ENCODE measurements around the gene CRAMP1.

The CRAMP1 gene

GRCh38 chr16:1668612-1669319 lies 56.6 kb downstream of the CRAMP1 start:
- H3K4me3 ChIP-seq (replicated peaks; ENCODE audit: low read depth, low read length) = no peak overlapping the region
- no peak for DNase-seq (ENCODE audit: extremely low read depth, low read depth)
- TF ChIP-seq, protein P1, sequence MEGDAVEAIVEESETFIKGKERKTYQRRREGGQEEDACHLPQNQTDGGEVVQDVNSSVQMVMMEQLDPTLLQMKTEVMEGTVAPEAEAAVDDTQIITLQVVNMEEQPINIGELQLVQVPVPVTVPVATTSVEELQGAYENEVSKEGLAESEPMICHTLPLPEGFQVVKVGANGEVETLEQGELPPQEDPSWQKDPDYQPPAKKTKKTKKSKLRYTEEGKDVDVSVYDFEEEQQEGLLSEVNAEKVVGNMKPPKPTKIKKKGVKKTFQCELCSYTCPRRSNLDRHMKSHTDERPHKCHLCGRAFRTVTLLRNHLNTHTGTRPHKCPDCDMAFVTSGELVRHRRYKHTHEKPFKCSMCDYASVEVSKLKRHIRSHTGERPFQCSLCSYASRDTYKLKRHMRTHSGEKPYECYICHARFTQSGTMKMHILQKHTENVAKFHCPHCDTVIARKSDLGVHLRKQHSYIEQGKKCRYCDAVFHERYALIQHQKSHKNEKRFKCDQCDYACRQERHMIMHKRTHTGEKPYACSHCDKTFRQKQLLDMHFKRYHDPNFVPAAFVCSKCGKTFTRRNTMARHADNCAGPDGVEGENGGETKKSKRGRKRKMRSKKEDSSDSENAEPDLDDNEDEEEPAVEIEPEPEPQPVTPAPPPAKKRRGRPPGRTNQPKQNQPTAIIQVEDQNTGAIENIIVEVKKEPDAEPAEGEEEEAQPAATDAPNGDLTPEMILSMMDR (IDR thresholded peaks at IDR 0.05; ENCODE audit: low read depth, low read length, missing control alignments) = no peak

DNA sequence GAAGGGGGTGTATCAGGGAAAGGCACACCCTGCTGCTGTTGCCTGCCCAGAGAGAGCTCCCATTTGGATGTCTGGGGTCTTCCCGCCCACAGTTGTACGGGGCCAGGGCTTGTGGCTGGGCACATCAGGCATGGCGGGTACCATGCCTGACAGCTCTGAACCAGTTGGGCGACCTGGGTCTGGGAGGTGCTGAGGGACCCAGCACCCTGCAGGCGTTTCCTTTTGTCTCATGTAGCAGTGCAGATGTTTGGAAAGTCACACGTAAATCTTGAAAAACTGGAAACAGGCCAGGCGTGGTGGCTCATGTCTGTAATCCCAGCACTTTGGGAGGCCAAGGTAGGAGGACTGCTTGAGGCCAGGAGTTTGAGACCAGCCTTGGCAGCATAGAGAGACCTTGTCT lies 57.5 kb downstream of the CRAMP1 start:
- no peak overlapping the region for H3K4me3 ChIP-seq (replicated peaks; ENCODE audit: low read depth, low read length)
- no peak for DNase-seq (ENCODE audit: extremely low read depth, low read depth)
- TF ChIP-seq, protein P1 (IDR thresholded peaks at IDR 0.05; ENCODE audit: low read depth, low read length, missing control alignments) = no peak

DNA sequence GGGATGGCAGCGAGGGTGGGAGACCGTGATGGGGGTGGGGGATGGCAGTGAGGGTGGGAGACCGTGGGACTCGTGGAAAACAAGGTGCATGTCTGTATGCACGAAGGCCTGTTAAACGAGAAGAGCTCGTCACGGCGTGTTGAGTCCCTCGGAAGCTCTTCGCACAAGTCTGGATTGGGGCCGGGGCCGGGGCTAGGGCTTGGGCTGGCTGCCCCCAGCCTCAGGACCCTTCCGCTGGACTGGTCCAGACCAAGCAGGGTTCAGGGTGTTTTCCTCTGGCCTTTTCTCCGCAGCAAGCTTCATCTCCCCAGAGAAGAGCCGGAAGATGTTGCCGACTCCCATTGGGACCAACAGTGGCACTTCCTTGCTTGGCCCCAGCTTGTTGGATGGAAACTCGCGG lies 58.2 kb downstream of the CRAMP1 start:
- no peak for DNase-seq (ENCODE audit: extremely low read depth, low read depth)
- TF ChIP-seq, protein P1 (IDR thresholded peaks at IDR 0.05; ENCODE audit: low read depth, low read length, missing control alignments) = no peak

DNA sequence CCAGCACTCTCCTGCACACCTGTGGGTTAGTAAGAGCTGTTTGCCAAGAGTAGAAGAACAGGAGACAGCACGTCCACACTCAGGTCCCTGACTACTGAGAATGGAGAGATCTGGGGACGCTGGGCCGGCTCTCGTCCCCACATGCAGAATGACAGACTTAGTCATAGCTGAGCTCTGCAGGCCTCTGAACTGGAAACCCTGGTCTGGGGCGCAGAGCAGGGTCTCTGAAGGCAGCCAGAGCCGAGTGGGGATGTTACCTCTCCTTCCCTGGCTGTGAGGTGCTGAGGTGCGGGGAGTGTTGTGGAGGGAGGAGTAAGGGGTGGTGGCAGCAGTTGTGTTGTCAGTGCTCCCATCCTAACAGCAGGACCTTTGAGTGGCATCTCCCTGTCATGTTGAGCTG lies 58.7 kb downstream of the CRAMP1 start:
- TF ChIP-seq, protein P1 (IDR thresholded peaks at IDR 0.05; ENCODE audit: low read depth, low read length, missing control alignments) = no peak
- no peak overlapping the region for H3K4me3 ChIP-seq (replicated peaks; ENCODE audit: low read depth, low read length)
- DNase-seq (ENCODE audit: extremely low read depth, low read depth) = no peak

More for the DNA sequence above, 58.2 kb downstream of the CRAMP1 start:
- no peak overlapping the region for H3K4me3 ChIP-seq (replicated peaks; ENCODE audit: low read depth, low read length)

- TF ChIP-seq, protein P1 (IDR thresholded peaks at IDR 0.05; ENCODE audit: low read depth, low read length, missing control alignments) = no peak
- no peak overlapping the region for H3K4me3 ChIP-seq (replicated peaks; ENCODE audit: low read depth, low read length)
- DNase-seq (ENCODE audit: extremely low read depth, low read depth) = no peak
Observed at GRCh38 chr16:1673424-1674151, 61.4 kb downstream of the CRAMP1 start.

GRCh38 chr16:1674306-1674705 lies 62.1 kb downstream of the CRAMP1 start:
- no peak for DNase-seq (ENCODE audit: extremely low read depth, low read depth)
- TF ChIP-seq, protein P1 (IDR thresholded peaks at IDR 0.05; ENCODE audit: low read depth, low read length, missing control alignments) = no peak

More at GRCh38 chr16:1674306-1674705, 62.1 kb downstream of the CRAMP1 start:
- H3K4me3 ChIP-seq (replicated peaks; ENCODE audit: low read depth, low read length) = no peak overlapping the region

All from HFF-Myc (cell line).